SJSA1 (cell line): ENCODE results near the gene NANOS2. TPM values are rescaled to one million over a fixed set of nuclear protein-coding genes. Genes with fewer than 3 reads are reported as not detected.

Experiments used
- DNase-seq, 2 experiments: peaks; one replicate each; pipeline ENCODE4 v3.0.0-alpha.2; 2015 to 2020; ENCODE audit warnings: low spot score in 2 of 2, low read depth in 1 of 2
- H3K27ac ChIP-seq: fragments of 250-450 bp; sonication (Bioruptor Pico); 2 replicates; pipeline ENCODE4 v1.5.1; 2020; ENCODE audit warnings: mild to moderate bottlenecking, moderate library complexity
- H3K27me3 ChIP-seq: fragments of 250-450 bp; sonication (Bioruptor Pico); replicated peaks from 2 replicates; pipeline ENCODE4 v1.5.1; 2020; ENCODE audit warnings: mild to moderate bottlenecking, moderate library complexity
- H3K36me3 ChIP-seq: fragments of 250-450 bp; sonication (Bioruptor Pico); 2 replicates; pipeline ENCODE4 v1.5.1; 2020; ENCODE audit warnings: mild to moderate bottlenecking
- H3K4me1 ChIP-seq: fragments of 250-450 bp; sonication (Bioruptor Pico); replicated peaks from 2 replicates; pipeline ENCODE4 v1.6.1; 2021; ENCODE audit warnings: mild to moderate bottlenecking
- H3K4me3 ChIP-seq: fragments of 250-450 bp; sonication (Bioruptor Pico); 2 replicates; pipeline ENCODE4 v1.5.1; 2020; ENCODE audit warnings: mild to moderate bottlenecking
- H3K9me3 ChIP-seq: fragments of 250-450 bp; sonication (Bioruptor Pico); replicated peaks from 2 replicates; pipeline ENCODE4 v1.5.1; 2020; ENCODE audit warnings: mild to moderate bottlenecking
- total RNA-seq: library from RNA; depleted of rRNA; stranded (reverse); fragments of >200 nt; shearing (Covaris generic); gene quantifications from 2 replicates; pipeline ENCODE4 v1.2.3, GENCODE V29; 2014

The NANOS2 gene
- total RNA-seq, 1 experiment from 2014 or later, result not detected

GRCh38 chr19:45918721-45919120 lies 4.1 kb upstream of the NANOS2 start:
- H3K9me3 ChIP-seq, result no peaks in the 10 kb centered on the region
- no peak overlapping the region for H3K4me3 ChIP-seq
- H3K27me3 ChIP-seq, result peaks cover 11% of the 10 kb centered on the region; the same call in 1 of the 2 replicates
- DNase-seq, result no peak
- no peak overlapping the region for H3K27ac ChIP-seq
- H3K4me1 ChIP-seq, result no peaks in the 10 kb centered on the region
- no peaks in the 10 kb centered on the region for H3K36me3 ChIP-seq

- Histone ChIP-seq H3K36me3 (no peaks in the 10 kb centered on the region), H3K27ac (no peak overlapping the region), H3K4me3 (no peak overlapping the region), H3K9me3 (no peaks in the 10 kb centered on the region), H3K4me1 (no peaks in the 10 kb centered on the region), H3K27me3 (peaks cover 11% of the 10 kb centered on the region; the same call in 1 of the 2 replicates)
- no peak for DNase-seq
These were observed 3.0 kb upstream of the NANOS2 start for GRCh38 chr19:45917421-45918091.

DNA sequence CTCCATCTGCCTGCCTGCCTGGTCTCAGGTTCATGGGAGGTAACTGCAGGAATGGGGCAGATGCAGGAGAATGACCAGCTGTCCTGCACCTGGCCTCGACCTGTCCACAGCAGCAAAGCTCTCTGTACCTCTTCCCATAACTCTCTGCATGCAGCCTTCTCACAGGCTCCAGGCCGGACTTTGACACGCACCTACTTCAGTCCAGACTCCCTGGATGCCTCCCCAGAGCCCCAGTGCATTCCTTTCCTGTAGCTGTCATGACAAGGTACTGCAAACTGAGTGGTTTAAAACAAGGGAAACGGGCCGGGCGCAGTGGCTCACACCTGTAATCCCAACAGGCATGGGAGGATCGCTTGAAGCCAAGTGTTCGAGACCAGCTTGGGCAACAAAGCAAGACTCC lies 3.3 kb downstream of the NANOS2 start:
- no peak overlapping the region for H3K27ac ChIP-seq
- H3K4me3 ChIP-seq, result no peak overlapping the region
- no peaks in the 10 kb centered on the region for H3K9me3 ChIP-seq
- no peaks in the 10 kb centered on the region for H3K4me1 ChIP-seq
- DNase-seq, result no peak
- no peaks in the 10 kb centered on the region for H3K36me3 ChIP-seq
- H3K27me3 ChIP-seq, result peaks cover 6% of the 10 kb centered on the region

DNA sequence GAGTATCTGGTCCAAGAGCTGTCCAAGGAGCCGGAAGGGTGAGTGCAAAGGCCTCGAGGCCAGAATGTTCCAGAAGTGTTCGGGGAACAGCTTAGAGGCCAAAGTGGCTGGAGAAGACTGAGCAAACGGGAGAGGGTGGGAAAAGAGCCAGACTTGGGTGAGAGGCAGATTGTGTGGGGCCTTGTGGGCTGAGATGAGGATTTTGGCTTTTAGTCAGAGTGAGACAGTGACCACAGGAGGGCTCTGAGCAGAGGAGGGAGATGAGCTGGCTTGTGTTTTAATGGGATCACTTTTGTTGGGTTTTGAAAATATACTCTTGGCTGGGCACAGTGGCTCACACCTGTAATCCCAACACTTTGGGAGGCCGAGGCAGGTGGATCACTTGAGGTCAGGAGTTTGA lies 5.6 kb downstream of the NANOS2 start:
- Histone ChIP-seq H3K36me3 (no peaks in the 10 kb centered on the region), H3K27me3 (peaks cover 6% of the 10 kb centered on the region; the same call in 1 of the 2 replicates), H3K4me3 (no peak overlapping the region), H3K4me1 (no peaks in the 10 kb centered on the region), H3K27ac (no peak overlapping the region), H3K9me3 (no peaks in the 10 kb centered on the region)
- DNase-seq, result no peak

DNA sequence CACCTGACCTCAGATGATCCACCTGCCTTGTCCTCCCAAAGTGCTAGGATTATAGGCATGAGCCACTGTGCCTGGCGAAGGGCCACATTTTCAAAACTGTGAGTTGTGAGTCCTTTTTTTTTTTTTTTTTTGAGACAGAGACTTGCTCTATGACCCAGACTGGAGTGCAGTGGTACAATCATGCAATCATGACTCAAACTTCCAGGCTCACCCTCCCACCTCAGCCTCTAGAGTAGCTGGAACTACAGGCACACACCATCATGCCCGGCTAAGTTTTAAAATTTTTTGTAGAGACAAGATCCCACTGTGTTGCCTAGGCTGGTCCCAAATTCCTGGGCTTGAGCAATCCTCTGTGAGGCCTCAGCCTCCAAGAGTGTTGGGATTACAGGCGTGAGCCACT lies 8.4 kb downstream of the NANOS2 start:
- H3K36me3 ChIP-seq, result peaks cover 3% of the 10 kb centered on the region; the same call in 1 of the 2 replicates
- DNase-seq, result no peak
- no peak overlapping the region for H3K4me3 ChIP-seq
- H3K27me3 ChIP-seq, result peaks cover 6% of the 10 kb centered on the region; the same call in 1 of the 2 replicates
- H3K4me1 ChIP-seq, result peaks cover 10% of the 10 kb centered on the region
- H3K9me3 ChIP-seq, result no peaks in the 10 kb centered on the region
- H3K27ac ChIP-seq, result no peak overlapping the region

GRCh38 chr19:45905011-45905410 lies 9.6 kb downstream of the NANOS2 start:
- peaks cover 10% of the 10 kb centered on the region for H3K4me1 ChIP-seq

GRCh38 chr19:45902651-45903625 lies 11.6 kb downstream of the NANOS2 start:
- no peaks in the 10 kb centered on the region for H3K27me3 ChIP-seq
- peaks cover 10% of the 10 kb centered on the region for H3K4me1 ChIP-seq
- peak overlapping the region; percentile 58 for H3K4me3 ChIP-seq
- H3K36me3 ChIP-seq, result peaks cover 27% of the 10 kb centered on the region
- peak; percentile 98 for DNase-seq
- H3K9me3 ChIP-seq, result no peaks in the 10 kb centered on the region
- H3K27ac ChIP-seq, result no peak overlapping the region

More at GRCh38 chr19:45905011-45905410, 9.6 kb downstream of the NANOS2 start:
- DNase-seq, result no peak
- no peak overlapping the region for H3K27ac ChIP-seq
- H3K9me3 ChIP-seq, result no peaks in the 10 kb centered on the region
- no peak overlapping the region for H3K4me3 ChIP-seq
- peaks cover 10% of the 10 kb centered on the region for H3K36me3 ChIP-seq
- 0 out of 2 replicates have a peak, but pooled peaks cover 4% of the 10 kb centered on the region for H3K27me3 ChIP-seq

- no peaks in the 10 kb centered on the region for H3K27me3 ChIP-seq
- H3K9me3 ChIP-seq, result no peaks in the 10 kb centered on the region
- no peak within 1 kb of the TSS for H3K27ac ChIP-seq
- DNase-seq, result peak in 1 of 2 experiments; percentile 33
- peaks cover 10% of the 10 kb centered on the region for H3K4me1 ChIP-seq
- peak within 1 kb of the TSS; percentile 58 for H3K4me3 ChIP-seq
- H3K36me3 ChIP-seq, result peaks cover 27% of the 10 kb centered on the region
These were observed 12.5 kb downstream of the NANOS2 start, which contains the start of gene MYPOP for GRCh38 chr19:45901912-45902650. TSS of gene MYPOP (minus strand) at chr19:45902613. CDS start at chr19:45901773, 840 bp downstream.

- Histone ChIP-seq H3K36me3 (peaks cover 27% of the 10 kb centered on the region), H3K27ac (no peak overlapping the region), H3K4me1 (peaks cover 10% of the 10 kb centered on the region), H3K4me3 (peak overlapping the region; percentile 58), H3K27me3 (no peaks in the 10 kb centered on the region), H3K9me3 (no peaks in the 10 kb centered on the region)
- no peak for DNase-seq
These were observed 13.1 kb downstream of the NANOS2 start for GRCh38 chr19:45901432-45901911.

- Histone ChIP-seq H3K27ac (no peak overlapping the region), H3K4me3 (no peak overlapping the region), H3K27me3 (no peaks in the 10 kb centered on the region), H3K36me3 (peaks cover 30% of the 10 kb centered on the region), H3K9me3 (no peaks in the 10 kb centered on the region), H3K4me1 (peaks cover 10% of the 10 kb centered on the region)
- no peak for DNase-seq
These were observed 13.7 kb downstream of the NANOS2 start for GRCh38 chr19:45900738-45901431.

DNA sequence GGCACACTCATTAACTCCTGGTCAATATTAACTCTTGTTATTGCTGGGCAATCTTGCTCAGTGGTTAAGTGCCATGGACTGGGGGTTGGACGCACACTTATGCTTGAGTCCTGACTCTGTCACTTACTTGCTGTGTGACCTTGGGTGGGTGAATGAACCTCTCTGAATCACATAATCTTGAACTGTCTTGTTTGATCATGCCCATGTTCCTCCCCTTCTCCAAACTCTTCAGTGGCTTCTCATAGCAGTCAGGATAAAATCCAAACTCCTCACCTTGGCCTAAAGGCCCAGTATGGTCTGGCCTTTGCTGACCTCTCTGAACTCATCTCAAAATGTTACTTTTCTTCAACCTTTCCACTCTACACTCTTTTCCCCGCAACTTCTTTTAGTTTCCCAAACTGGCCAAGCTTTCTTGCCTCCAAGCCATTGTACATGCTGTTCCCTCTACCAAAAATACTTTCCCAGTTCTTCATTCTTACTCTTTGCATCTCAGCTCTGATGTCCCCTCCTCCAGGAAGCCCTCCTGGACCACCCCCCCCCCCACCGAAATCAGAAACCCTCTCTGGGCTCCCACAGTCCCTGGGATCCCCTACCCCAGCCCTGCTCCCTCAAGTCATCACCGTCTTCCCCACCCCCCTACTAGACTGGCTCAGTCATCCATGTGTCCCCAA lies 14.5 kb downstream of the NANOS2 start:
- Histone ChIP-seq H3K4me3 (no peak overlapping the region), H3K27ac (no peak overlapping the region), H3K27me3 (no peaks in the 10 kb centered on the region), H3K36me3 (peaks cover 35% of the 10 kb centered on the region), H3K4me1 (peaks cover 10% of the 10 kb centered on the region), H3K9me3 (no peaks in the 10 kb centered on the region)
- no peak for DNase-seq

DNA sequence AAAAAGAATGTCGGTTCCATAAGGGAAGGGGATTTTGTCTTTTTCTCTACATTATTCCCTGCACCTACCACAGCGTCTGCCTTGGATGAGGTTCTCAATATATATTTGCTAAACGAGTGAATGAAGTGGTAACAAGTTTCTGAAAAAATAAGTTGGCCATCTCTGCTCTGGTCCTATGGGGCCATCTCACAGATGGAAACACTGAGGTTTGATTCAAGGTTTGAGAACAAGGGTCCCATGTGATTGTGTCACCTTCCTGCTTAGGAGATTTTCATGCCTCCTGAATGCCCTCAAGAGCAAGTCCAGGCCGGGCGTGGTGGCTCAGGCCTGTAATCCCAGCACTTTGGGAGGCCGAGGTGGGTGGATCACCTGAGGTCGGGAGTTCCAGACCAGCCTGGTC lies 15.3 kb downstream of the NANOS2 start:
- no peaks in the 10 kb centered on the region for H3K27me3 ChIP-seq
- H3K4me1 ChIP-seq, result peaks cover 10% of the 10 kb centered on the region
- peaks cover 39% of the 10 kb centered on the region for H3K36me3 ChIP-seq
- no peak for DNase-seq
- no peak overlapping the region for H3K4me3 ChIP-seq
- H3K27ac ChIP-seq, result no peak overlapping the region
- H3K9me3 ChIP-seq, result no peaks in the 10 kb centered on the region
